ENCODE results near the gene MMAB.

Gene MMAB

GRCh38 chr12:109538191-109538863 lies 35.0 kb downstream of the MMAB start:
- no peak for DNase-seq (ENCODE audit: low spot score)

GRCh38 chr12:109537136-109537535 lies 36.2 kb downstream of the MMAB start:
- DNase-seq (ENCODE audit: low spot score): no peak

- DNase-seq (ENCODE audit: low spot score): no peak
Observed at GRCh38 chr12:109535863-109536250, 37.4 kb downstream of the MMAB start.

DNA sequence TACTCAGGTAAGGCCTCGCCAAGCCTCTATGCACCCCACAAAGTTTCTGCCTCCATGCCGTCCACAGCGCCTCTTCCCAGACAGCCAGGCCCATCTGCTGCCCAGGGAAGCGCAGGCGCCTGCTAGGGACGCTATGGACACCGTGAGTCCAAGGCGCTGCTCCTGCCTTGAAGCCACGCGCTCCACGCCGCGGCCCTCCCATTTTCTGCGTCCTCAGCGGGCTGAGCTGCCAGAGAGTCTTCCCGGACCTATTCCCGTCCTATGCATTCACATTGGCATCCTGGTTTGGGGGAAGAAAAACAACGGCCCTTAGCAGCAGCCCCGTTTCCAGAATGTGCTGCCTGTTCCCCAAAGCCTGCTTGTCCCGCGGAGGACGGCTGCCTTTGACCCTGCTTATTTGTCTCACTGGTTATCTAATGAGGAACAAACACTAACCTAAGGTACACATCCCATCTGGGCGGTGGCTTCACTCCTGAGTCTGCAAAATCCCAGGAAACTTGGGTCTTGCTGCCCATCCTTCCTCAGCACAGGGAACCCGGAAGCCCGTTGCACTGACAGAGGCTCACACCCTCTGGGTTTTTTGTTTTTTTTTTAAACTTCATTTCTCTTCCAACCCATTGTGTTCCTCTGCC lies 38.0 kb downstream of the MMAB start:
- DNase-seq (ENCODE audit: low spot score): no peak

GRCh38 chr12:109534456-109534855 lies 38.8 kb downstream of the MMAB start:
- DNase-seq (ENCODE audit: low spot score): no peak

DNA sequence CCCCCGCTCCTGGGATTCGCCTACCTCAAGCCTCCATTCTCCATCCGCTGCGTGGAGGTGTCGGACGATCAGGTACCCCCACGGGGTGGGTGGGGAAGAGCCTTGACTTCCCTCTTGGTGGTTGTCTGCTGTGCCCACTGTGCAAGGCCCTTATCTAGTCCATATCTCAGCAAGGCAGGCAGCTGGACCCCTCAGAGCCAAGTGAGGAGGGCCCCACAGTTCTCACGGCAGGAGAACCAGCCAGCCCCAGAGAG lies 39.9 kb downstream of the MMAB start:
- DNase-seq (ENCODE audit: low spot score): no peak

DNA sequence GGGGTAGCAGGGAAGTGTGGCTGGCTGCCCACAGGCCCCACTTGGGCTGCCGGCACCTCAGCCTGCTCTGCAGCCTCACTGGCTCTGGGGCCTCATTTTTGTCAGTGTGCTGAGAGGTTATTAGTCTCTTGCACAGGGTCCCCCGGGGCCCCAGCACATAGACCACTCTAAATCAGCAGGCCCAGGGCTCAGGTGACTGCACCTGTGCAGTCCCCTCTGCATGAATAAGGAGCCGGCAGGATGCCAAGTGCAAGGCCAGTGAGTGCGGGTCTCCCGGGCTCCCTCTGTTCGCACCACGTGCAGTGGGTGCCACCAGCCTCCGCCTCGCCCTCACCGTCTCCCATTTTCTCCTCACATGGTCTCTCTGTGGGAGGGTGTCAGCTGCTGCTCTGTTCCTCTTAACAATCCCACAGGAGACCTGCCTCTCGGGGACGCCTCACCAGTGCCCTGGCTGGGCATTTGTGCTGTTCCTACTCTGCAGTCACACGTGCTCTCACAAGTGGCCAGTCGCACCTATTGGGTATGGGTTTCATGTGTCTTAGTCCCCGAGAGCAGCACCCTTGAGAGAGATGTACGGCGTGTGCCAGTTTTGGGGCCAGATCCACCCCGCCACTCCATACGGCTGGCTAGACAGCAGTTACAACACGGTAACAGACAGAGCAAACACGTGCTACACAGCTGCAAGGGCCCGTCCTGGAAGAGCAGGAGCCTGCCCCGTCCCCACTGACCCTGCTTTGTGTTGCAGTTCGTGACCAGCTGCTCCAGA lies 40.4 kb downstream of the MMAB start:
- no peak for DNase-seq (ENCODE audit: low spot score)

DNA sequence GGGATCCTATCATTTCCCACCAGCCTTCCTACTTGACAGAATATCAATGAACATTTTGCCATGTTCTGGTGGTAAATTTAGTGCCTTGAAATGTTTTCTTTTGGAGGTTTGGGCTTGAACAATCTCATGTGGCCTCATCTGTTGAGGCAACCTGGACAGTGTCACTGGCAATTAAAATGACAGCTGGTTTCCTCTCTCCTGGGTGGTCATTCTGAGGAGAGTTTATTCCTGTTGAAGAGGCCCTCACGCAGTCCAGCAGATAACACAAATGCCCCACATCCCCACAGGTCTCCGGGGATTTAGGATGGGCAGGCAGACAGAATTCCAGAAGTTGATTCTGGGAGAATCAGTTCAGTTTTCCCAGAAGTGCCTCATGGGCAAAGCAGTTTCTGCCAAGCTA lies 41.9 kb downstream of the MMAB start:
- no peak for DNase-seq (ENCODE audit: low spot score)

GRCh38 chr12:109529691-109530640 lies 43.3 kb downstream of the MMAB start:
- no peak for DNase-seq (ENCODE audit: low spot score)

DNA sequence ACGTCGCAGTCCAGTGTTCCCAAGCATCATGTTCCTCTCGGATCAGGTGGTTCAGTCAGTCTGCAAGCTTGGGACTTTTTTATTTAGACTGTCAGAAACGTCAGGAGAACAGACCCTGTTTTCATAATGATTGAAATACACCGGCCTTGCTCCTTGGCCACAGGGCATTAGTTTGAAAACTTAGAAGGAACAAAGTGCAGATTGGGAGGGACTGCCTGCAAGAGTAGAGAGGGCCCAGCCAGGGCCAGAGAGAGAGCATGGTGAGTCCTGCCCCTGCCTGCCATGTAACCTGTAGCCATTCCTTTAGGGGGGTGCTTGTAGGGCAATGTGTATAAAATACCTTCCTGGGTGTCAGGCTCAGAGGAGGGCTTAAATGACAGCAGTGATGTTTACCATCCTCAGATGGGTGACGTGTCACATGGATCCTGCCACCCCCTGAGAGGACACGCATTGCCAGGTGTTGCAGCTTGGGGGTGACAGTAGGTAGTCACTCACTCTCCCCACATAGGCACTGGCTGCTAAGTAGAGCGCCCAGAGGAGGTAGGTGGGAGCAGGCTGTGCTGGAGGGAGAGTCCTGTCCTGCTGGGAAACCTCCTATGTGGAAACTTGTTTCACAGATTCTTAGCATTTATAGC lies 45.7 kb downstream of the MMAB start:
- DNase-seq (ENCODE audit: low spot score): no peak

- DNase-seq (ENCODE audit: low spot score): no peak
Observed at GRCh38 chr12:109525279-109525585, 48.1 kb downstream of the MMAB start.

- DNase-seq (ENCODE audit: low spot score): no peak
Observed at GRCh38 chr12:109524466-109525278, 48.6 kb downstream of the MMAB start.

DNA sequence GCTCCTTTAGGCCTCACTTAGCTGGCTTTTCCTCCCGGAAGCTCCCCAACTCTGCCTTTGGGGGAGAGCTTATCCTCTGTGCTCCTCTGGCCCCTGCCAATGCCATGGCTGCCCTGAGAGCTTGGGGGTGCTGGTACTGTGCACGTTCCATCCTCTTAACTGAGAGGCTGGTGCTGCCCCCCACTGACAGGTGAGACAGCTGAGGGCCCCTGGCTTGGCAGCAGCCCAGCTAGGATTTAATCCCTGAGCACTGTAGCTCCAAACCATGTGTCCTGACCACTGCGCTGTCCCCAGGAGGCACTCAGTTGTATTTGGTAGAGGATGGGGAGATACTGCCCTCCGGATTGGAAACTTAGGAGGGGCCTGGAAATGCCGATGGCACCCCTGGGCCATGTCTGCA lies 49.8 kb downstream of the MMAB start:
- DNase-seq (ENCODE audit: low spot score): no peak

- DNase-seq (ENCODE audit: low spot score): no peak
Observed at GRCh38 chr12:109523071-109523470, 50.2 kb downstream of the MMAB start.

- DNase-seq (ENCODE audit: low spot score): no peak
Observed at GRCh38 chr12:109521831-109522230, 51.5 kb downstream of the MMAB start.

- no peak for DNase-seq (ENCODE audit: low spot score)
Observed at GRCh38 chr12:109519787-109520186, 53.5 kb downstream of the MMAB start.

- peak; percentile 84 for DNase-seq (ENCODE audit: low spot score)
Observed at GRCh38 chr12:109518820-109519665, 54.3 kb downstream of the MMAB start.

DNA sequence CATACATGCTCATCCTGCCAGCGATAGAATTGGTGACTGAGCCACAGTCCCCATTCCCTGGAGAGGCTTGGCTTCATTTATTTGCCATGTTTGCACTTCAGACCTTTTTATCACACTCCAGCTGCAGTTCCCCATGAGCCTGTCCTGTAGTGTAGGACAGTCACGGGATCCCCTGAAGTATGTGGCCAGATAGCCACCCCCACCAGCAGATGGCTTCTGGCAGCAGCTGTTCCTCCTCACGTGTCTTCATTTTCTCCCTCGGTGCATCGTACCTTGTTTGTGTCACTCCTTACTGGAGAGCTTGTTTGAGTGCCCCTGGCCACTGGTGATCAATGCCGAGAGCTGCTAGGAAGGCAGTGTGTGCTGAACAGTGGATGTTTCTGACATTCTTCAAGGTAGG lies 55.7 kb downstream of the MMAB start:
- DNase-seq (ENCODE audit: low spot score): no peak

- DNase-seq (ENCODE audit: low spot score): no peak
Observed at GRCh38 chr12:109513977-109514376, 59.3 kb downstream of the MMAB start.

- DNase-seq (ENCODE audit: low spot score): no peak
Observed at GRCh38 chr12:109513051-109513450, 60.3 kb downstream of the MMAB start.

All from AG20443 (cell line).